ENCODE measurements around the gene PCDH9.

Gene PCDH9

GRCh38 chr13:67229481-67230403 lies at the start of gene PCDH9:
TSS of gene PCDH9 (minus strand) at chr13:67230336. CDS start at chr13:67228440, 1,896 bp downstream.
- no peak for DNase-seq

DNA sequence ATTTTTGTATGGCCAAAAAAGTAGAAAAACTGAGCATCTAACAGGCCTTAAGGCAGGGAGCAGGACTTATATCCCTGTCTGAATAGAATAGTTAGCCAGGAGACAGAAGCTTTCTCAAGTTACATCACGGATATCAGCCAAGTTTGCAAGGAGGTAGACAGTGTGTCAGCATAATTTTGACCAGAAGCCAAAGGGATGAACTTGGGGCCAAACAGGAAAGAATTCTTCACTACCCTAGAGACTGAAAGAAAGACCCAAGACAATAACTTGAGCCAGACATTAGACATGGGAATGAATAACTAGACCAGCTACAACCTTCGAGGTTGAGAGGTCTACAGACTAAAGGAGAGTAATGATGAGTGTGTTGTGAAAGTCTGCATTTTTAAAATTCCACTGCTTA lies 48.1 kb upstream of the PCDH9 start:
- DNase-seq, result no peak

- no peak for DNase-seq
Measured at GRCh38 chr13:67277581-67277980, 47.4 kb upstream of the PCDH9 start.

- no peak for DNase-seq
Measured at GRCh38 chr13:67275351-67275960, 45.3 kb upstream of the PCDH9 start.

DNA sequence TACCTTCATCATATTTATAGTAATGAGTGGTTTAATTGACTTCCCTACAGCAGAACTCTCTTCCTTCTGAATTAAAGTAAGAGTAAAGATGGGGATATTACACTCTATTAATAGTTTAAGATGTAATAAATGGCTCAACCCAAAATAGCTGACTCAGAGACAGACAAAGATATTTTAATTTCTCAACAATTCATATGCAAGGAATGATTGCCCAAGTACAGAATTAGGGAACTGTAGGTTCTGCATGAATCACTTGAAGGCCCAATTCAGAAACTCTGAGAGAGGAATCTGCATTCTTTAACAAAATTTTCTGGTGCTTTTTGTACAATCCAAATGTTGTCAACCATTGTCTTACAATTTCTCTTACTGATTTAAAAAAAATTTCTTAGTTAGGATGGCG lies 42.9 kb upstream of the PCDH9 start:
- no peak for DNase-seq

DNA sequence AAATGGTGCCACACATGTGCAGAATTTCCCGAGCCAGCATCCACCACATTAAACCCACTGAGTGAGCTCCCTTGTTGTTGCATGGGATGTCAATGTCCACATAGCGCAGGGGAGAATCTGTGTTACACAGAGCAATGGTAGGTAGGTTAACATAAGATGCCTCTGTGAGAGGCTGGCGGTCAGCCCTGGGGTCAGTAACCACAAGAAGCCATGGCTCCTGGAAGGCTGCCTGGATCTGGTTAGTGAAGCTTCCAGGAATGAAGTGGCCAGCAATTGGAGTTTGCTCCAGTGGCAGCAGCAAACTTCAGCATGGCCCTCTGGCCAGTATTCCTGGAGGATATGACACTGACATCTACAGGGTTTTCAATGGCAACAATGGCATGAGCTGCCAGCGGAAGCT lies 37.0 kb upstream of the PCDH9 start:
- no peak for DNase-seq

DNA sequence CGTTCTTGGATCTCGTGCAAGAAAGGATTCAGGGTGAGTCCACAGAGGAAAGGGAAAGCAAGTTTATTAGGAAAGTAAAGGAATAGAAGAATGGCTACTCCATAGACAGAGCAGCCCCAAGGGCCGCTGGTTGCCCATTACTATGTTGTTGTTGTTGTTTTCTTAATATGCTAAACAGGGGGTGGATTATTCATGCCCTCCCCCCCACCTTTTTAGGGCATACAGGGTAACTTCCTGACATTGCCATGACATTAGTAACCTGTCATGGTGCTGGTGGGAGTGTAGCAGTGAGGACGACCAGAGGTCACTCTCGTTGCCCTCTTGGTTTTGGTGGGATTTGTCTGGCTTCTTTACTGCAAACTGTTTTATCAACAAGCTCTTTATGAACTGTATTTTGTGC lies 29.1 kb upstream of the PCDH9 start:
- no peak for DNase-seq

DNA sequence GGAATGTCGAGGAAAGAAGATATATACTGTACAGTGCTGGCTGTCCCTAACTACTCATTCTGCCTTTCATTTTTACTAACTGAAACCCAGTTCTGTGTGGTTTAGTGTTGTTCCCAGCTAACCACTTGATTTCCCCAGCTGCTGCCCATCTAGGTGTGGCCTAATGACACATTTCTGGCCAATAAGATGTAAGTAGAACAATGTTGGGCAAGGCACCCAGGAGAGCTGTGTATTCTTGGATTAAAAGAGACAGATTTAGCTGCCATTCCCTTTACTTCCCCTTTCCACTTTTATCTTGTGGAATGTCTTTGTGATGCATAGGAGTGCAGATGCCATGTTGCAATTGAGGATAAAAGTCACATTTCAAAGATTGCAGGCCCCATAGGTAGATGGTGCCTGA lies 28.3 kb upstream of the PCDH9 start:
- no peak for DNase-seq

DNA sequence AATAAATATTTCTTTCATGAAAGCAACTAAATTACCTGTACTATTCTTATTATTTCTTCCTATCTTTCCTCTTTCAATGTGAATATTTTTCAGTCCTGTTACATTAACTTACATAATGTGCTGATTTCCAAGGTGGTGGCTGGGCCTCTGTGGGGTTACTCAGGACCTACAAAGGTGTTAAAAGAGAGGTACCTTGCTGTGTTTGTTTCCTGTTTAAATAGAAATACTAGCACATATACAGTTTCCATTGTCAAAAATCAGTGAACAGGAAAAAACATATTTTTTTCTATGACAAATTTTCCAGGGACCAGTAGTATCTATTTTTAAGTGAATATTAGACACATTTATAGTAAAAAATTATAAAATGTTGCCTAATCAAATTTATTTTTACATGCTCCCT lies 8.7 kb upstream of the PCDH9 start:
- no peak for DNase-seq

DNA sequence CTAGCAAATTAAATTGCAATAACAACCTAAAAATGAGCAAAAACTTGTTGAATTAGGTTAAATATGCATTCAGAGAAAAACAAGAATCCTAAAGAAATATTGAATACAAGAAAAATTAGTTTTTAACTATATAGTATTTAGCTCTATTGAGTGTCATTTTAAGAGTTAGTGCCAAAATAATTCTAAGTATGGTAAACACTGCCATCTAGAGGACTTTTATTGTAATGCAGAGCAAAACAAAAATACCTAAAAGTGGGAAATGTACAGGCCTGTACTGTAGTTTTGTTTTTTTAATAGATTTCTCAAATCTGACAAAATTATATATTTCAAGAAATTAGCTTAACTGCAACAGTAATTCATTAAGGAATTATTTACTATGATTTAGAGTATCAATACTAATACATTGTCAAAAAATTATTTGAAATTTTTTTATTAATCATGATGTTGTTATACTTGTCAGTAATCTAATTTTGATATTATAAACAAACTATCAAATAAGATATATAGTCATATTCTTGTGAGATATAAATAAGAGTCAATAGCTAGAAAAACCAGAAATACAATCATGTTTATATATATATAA lies 8.2 kb upstream of the PCDH9 start:
- DNase-seq, result no peak

DNA sequence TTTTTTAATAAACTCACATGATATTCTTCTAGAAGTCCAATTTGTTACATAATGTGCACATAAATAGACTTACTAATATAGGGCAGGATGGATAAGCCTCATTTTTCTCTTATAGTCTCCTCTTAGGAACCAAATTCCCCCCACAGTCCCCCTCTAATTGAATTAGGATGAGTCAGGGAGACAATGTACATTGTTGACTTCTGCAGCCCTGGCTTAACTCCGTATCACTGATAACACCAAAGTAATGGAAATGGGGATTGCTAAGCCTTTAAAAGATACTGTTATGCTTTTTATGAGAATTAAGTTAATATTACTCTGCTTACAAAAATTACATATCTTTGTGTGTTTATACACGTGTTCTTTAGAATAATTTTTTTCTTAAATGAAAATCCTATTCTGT lies 5.1 kb upstream of the PCDH9 start:
- DNase-seq, result no peak

GRCh38 chr13:67232384-67232783 lies 2.2 kb upstream of the PCDH9 start:
- no peak for DNase-seq

- no peak for DNase-seq
Measured at GRCh38 chr13:67231289-67232000, 1.3 kb upstream of the PCDH9 start.

GRCh38 chr13:67230404-67231288 lies 510 bp upstream of the PCDH9 start:
- peak; percentile 88 for DNase-seq

GRCh38 chr13:67228916-67229315 lies 1.2 kb downstream of the PCDH9 start:
- no peak for DNase-seq

GRCh38 chr13:67228031-67228430 lies 2.1 kb downstream of the PCDH9 start:
- DNase-seq, result no peak

DNA sequence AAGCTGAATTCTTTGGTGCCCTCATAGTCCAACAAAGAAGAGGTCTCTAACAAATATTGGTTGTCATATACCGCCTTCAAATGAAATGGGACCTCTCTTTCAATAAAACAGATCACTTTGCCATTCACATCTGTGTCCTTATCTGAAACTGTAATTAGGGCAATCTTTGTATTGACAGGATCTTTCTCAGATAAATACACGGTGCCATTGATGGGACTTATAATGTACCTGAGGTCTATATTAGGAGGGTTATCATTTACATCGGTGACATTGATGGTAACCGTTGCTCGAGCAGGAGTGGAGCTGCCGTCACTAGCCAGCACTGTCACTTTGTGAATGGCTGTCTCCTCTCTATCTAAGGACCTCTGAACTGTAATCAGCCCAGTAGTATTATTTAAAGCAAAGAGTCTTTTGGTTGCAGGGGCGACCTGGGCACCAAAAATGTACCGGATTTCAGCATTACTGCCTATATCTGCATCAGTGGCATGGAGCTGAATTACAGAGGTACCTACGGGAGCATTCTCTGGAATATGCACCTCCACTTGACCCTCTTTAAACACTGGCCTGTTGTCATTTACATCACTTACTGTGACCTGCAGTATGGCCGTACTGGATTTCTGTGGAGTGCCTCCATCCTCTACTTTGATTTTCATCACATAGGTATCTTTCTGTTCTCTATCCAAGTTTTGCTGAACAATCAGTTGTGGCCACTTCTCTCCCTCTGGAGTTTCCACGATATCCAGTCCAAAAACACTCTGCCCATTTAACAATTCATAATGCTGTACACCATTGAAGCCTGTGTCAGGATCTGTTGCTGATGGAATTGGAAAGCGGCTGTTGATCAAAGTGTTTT lies 2.8 kb downstream of the PCDH9 start:
- DNase-seq, result no peak

- DNase-seq, result no peak
Measured at GRCh38 chr13:67226696-67227095, 3.4 kb downstream of the PCDH9 start.

- DNase-seq, result no peak
Measured at GRCh38 chr13:67225252-67226159, 4.6 kb downstream of the PCDH9 start.

- peak; percentile 58 for DNase-seq
Measured at GRCh38 chr13:67224148-67224846, 5.8 kb downstream of the PCDH9 start.
